ENCODE results near the gene PUS1.

Gene PUS1

DNA sequence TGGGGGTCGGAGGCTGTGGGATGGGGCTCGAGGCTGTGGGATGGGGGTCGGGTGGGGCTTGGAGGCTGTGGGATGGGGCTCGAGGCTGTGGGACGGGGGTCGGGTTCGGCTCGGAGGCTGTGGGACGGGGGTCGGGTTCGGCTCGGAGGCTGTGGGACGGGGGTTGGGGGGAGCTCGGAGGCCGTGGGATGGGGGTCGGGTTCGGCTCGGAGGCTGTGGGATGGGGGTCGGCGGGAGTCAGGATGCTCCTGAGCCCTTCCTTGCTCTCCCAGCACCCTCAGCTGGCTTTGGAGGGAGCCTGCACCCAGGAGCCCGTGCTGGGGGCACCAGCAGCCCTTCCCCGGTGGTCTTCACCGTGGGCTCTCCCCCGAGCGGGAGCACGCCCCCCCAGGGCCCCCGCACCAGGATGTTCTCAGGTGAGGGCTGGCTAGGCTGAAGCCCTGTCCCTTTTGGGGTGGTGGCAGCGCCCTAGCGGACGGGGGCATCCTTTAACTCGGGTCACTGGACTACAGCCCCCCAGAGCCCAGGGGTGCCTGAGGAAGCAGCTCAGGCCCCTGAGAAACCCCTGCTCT is 11.9 kb upstream of the PUS1 start:
- no peak for DNase-seq

DNA sequence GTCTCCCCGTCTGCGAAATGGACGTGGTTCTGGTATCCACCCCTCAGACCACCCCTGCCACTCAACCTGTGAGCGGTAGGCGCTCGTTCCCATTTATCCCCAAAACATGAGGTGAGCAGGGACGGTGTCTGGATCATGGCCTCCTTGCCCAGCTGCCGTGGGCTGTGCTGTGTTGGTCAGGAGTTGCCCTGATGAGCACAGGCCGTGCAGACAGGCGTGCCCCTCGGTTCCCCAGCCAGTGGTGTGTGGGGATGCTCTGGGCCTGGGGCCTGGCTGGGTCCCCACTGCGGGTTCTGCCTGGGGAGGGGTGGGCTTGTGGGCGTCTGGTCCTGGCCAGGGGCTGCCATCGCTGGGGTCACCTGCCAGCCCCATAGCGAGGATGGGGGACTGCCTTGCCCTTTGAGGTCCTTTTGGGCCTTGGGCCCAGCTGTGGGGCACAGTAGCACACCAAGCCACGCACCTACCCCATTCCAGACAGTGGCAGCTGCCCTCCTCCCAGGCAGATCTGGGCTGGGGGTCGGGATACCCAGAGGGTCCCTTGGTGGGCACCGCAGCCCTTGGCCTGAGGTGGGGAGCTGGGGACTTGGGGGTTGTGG is 11.3 kb upstream of the PUS1 start:
- DNase-seq = no peak

DNA sequence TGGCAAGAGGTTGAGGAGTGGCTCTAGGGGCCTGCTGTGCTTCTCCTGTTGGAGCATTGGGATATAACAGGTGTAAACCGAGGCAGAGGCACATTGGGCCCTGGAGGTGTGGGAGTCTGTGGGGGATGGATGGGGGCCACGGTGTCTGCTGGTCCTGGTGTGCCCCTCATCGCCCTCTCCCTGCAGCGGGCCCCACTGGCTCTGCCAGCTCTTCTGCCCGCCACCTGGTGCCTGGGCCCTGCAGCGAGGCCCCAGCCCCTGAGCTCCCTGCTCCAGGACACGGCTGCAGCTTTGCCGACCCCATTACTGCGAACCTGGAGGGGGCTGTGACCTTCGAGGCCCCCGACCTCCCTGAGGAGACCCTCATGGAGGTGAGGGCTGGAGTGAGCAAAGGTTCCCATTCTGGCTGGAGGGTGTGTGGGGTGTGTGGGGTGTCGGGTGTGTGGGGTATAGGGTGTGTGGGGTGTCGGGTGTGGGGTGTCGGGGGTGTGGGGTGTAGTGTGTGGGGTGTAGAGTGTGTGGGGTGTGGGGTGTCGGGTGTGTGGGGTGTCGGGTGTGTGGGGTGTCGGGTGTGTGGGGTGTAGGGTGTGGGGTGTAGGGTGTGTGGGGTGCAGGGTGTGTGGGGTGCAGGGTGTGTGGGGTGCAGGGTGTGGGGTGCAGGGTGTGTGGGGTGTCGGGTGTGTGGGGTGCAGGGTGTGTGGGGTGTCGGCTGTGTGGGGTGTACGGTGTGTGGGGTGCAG is 10.6 kb upstream of the PUS1 start:
- no peak for DNase-seq

DNA sequence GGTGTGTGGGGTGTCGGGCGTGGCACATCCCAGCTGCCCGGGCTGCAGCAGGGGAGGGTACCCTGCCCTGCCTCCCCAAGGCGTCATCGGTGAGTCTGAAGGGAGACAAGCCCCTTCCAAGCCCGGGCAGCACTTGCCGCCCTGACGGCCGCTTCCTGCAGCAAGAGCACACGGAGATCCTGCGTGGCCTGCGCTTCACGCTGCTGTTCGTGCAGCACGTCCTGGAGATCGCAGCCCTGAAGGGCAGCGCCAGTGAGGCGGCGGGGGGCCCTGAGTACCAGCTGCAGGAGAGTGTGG is 10.1 kb upstream of the PUS1 start:
- DNase-seq = no peak

DNA sequence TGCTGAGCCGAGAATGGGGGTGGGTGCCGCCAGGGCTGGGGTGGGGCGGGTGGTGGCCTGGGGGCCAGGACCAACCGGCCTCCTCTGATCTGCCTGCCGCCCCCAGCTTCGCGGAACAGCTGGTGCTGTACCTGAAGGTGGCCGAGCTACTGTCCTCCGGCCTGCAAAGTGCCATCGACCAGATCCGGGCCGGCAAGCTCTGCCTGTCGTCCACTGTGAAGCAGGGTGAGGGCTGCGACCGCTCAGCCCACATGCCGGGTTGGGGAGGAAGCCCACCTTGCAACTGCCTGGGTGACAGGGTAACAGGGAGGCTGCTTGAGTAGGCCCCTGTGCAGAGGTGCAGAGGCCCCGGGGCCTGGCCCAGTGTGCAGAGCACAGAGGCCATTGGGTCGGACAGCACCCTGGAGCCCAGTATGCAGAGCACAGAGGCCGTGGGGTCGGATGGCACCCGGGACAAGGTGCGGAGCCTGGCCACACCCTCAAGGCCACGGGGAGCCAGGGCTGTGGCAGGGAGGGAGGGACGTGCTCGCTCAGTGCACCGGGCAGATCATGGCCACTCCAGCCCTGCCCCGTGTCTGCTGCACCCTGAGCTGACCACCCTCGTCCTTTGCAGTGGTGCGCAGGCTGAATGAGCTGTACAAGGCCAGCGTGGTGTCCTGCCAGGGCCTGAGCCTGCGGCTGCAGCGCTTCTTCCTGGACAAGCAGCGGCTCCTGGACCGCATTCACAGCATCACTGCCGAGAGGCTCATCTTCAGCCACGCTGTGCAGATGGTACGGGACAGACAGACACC is 9.5 kb upstream of the PUS1 start:
- DNase-seq = no peak

DNA sequence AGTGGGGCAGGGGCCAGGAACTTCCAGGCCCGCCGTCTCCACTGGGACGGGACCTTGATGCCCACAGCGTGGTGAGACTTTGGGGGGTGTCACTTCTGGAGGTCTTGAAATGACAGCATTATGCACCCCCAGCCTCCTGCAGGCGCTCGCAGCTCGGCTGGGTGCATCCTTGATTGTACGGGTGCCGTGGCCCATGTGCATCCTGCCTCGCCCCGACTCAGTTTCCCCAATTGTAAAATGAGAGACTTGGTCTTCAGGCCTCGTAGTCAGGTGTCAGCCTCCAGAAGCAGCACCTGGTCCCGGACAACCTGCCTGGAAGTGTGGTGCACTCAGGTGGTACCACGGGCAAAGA is 8.9 kb upstream of the PUS1 start:
- no peak for DNase-seq

DNA sequence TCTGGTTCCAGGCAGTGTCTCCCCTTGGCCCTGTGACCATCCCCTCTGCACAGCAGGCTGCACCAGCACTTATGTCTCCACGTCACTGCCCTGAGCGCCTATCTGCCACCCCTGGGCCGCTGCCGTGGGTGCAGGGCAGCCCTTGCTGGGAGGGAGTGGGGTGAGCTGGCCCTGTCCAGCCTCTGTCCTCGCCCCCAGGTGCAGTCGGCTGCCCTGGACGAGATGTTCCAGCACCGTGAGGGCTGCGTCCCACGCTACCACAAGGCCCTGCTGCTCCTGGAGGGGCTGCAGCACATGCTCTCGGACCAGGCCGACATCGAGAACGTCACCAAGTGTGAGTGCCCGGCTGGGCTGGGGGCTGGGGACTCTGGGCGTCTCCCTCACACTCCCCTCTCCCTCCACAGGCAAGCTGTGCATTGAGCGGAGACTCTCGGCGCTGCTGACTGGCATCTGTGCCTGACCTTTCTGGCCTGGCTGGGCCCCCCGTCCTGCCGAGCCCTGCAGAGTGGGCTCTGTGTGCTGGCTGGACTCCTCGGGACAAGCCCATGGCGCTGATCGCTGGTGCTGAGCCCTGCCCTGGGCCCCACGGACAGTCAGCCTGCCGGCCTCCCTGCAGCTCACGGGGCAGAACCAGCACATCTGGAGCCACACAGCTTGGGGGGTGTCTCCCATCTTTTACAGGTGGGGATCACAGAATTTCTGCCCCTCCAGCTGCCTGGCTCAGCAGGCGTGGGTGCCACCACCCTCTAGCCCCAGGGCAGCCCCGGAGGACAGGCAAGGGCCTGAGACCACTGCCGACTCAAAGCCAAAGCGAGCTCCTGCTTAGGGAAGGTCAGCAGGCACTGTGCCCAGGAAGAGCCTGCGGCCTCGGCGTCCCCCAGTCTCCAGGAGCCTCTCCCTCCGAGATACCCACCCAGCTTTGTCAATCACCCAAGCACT is 7.9 kb upstream of the PUS1 start:
- no peak for DNase-seq

DNA sequence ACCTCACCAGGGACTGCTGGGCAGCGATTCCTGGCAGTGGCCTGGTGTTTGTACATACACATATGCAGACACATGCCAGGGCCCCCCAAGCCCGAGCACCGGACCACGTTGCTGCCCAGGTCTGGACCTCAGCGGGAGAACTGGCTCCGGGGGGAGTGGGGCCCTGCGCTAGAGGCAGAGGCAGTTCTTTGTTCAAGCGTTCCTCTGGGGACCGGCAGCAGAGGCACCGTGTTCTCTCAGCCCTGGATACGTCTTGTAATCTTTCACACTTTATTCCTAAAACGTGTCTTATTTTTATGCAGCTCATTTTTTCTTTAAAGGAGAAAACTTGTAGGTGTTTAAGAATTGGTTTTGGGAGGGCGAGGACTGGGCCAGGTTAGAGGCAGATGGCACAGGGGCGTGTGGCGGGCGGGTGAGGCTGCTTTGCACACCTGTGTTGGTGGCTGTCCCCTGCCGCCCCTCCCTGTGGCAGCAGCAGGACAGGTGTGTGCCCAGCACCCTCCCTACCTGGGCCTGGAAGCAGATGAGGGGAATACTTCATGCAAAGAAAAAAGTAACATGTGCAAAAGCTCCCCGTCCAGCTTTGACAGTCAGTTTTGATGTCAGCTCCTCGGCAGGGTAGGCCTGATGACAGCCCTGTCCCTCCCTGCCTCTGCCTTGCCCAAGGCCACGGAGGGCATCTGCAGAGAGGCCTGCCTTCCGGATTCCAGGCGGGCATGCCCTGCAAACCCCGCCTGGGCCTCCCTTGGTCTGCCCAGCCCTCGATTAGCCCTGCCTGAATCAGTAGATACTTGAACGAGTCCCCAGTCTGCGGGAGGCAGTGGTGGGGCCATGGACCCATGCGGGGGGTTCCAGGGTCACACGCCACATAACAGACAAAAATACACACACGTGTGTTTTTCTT is 7.0 kb upstream of the PUS1 start:
- no peak for DNase-seq

DNA sequence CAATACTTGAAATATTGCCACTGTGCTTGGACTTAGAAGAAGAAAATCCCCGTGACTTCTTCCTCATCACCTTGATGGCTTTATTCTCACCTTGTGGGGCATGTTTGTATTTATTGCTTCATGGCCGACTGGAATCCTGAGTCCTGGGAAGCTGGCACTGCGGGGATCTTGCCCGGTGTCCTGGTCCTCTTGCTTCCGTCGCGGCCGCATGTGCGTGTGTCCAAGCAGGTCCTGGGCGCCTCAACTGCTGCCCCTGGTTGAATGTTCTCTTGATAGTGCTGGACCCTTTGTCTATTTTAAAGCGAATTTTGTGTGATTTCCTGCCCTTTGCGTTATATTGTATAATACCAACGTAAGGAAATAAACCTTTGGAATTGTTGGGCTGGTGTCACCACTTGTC is 6.3 kb upstream of the PUS1 start:
- DNase-seq = no peak

DNA sequence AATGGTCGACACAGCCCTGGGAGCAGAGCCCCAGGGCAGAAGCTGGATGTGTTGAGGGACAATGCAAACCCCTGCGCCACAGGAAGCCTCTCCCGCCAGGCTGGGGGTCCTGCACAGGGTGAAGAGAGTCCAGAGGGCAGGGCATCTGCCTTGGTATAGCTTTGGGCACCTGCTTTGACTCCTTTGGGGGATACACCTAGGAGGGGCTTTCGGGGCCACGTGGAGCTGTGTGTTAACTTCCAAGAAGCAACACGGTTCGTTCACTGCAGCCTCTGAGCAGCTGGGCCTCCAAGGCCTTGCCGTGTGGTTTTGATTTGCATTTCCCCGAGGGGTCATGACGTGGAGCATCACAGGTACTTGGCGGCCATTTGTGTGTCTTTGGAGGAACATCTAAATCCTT is 5.8 kb upstream of the PUS1 start:
- no peak for DNase-seq

DNA sequence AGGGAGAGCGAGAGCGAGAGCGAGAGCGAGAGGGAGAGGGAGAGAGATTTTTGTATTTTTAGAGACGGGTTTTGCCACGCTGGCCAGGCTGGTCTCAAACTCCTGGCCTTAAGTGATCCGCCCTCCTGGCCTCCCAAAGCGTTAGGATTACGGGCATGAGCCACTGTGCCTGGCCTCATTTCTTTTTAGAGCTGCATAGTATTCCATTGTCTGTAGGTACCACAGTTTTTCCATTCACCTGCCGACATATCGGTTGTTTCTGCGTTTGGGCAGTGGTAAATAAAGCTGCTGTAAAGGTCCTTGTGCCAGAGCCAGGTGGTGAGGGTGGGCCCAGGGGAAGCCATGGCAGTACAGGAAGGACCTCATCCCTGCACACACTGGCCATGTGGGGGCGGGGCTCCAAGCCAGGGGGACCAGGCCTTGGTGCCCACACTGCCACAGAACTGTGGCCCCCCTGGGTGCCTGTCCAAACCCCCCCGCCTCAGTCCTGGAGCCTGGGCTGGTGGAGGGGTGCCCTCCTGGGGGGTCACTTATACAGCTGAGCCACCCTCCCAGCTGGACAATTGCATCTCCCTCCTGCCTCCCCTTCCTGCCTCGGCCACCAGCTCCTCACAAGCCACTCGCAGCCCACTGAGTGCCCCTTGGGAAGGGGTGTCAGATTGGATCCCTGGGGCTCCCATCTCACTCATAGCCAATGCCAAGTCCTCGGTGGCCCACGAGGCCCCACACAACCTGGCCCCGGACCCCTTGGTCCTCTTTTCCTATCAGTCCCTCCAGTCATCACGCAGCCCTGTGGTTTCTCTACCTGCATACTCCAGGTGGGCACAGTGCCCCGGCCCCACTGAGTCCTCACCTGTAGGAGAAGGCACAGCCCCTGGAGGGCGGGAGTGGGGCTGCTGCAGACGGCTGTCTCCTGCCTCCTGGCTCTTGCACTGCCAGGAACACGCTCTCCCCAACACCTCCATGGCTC is 1.7 kb upstream of the PUS1 start:
- DNase-seq = no peak

DNA sequence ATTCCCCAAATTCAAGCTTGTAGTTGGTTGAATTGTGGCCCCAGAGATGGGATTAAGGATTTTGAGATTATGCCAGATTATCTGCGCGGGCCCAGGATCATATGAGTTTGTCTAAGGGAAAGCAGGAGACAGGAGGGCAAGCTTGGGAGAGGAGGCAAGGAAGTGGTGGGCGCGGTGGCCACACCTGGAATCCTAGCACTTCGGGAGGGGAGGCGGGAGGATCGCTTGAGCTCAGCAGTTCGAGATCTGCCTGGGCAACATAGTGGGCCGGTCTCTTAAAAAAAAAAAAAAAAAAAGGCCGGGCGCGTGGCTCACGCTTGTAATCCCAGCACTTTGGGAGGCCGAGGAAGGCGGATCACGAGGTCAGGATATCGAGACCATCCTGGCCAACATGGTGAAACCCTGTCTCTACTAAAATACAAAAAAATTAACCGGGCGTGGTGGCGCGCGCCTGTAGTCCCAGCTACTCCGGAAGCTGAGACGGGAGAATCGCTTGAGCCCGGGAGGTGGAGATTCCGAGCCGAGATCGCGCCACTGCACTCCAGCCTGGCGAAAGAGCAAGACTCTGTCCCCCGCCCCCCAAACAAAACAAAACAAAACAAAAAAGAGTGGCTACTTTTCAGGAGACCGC is 881 bp upstream of the PUS1 start:
- no peak for DNase-seq

DNA sequence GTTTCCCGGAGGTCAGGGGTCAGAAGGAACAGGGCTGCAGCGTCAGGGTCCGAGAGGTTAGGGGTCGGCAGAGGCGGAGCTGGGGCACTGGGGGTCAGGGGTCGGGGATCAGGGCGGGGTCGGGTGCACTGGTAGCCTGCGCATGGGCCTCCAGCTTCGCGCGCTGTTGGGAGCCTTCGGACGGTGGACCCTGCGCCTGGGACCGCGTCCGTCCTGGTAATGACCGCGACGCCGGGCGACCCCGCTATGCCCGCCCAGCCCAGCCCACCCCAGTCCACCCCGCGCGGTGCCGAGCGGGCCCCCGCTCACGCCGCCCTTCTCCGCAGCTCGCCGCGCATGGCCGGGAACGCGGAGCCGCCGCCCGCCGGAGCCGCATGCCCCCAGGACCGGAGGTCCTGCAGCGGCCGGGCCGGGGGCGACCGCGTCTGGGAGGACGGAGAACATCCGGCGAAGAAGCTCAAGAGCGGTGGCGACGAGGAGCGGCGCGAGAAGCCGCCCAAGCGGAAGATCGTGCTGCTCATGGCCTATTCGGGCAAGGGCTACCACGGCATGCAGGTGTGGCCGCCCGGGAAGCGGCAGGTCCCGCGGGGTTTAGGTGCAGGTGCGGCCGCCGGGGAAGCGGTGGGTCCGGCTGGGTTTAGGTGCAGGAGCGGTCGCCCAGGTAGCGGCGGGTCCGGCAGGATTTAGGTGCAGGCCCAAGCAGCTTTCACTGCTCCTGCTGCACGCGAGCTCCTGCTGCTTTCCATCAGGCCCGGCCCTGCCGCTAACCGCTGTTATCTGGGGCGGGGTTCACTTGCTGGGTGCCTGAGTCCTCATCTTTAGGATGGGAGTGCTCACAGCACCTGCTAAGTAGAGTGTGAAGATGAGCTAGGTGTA is 743 bp downstream of the PUS1 start:
- DNase-seq = no peak

DNA sequence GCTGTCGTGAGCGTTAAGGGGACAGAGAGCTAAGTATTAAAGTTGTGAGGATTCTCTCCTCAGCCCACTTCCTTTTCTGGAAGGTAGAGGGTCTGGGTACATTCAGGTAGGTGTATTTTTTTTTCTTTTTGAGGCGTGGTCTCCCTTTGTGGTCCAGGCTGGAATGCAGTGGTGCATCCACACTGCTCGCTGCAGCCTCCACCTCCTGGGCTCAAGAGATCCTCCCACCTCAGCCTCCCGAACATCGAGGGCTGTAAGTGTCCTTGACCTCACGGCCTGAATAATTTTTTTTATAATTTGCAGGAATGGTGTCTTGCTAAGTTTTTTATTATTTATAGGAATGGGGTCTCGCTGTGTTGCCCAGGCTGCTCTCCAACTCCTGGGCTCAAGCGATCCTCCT is 1.4 kb downstream of the PUS1 start:
- no peak for DNase-seq

DNA sequence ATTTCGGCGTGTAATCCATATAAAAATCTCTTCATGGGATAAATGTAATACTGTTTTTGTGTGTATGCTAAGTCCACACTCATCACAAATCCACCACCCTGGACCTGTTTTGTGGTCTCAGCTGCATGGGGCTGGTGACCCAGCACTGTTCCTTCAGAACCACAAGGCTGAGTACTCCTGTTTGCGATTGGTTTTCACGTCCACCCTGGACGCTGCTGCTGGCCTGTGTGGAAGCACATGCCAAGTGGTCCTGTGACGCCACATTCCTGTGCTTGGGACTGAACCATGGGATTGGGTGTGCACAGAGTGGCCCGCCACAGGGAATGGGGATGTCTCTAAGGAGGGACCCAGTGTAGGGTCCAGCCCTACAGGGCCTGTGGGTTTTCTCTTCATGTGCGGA is 4.3 kb downstream of the PUS1 start:
- no peak for DNase-seq

DNA sequence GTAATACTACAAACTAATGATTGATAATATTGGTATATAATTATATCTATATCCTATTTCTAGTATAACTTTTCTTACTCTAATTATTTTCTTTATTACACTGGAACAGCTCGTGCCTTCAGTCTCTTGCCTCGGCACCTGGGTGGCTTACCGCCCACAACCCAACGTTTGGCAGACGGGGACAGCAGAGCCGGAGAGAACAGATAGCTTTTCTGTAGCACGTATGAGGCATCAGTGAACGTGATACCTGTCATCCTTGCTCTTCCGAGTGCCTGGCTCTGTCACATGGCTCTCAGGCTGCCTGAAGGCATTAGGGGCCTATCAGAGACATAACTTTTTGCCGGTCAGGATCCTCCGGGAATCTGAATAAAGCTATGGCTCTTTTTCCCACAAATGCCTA is 5.5 kb downstream of the PUS1 start:
- DNase-seq = no peak

DNA sequence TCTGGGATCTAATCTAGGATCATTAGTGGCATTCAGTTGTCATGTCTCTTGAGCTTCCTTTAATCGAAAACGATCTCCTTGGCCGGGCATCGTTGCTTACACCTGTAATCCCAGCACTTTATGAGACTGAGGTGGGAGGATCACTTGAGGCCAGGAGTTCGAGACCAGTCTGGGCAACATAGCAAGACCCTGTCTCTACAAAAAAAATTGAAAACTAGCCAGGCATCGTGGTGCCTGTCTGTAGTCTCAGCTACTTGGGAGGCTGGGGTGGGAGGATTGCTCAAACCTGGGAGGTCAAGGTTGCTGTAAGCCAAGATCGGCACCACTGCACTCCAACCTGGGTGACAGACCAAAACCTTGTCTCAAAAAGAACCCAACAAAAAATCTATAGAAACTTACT is 9.0 kb downstream of the PUS1 start:
- no peak for DNase-seq

DNA sequence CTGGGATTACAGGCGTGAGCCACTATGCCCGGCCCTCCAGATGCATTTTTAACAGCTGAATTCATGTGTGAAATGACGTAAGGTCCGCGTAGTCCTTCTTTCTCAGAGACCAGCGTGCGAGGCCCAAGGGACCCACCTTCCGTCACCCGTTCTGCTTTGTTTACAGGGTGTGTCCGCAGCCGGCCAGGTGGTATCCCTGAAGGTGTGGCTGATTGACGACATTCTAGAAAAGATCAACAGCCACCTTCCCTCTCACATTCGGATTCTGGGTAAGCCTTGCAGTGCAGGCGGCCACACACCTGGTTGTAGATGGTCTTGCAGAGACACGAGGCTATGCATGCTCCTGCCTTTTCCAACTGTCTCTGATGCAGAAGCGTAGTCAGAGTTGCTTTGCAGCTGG is 9.9 kb downstream of the PUS1 start:
- DNase-seq = no peak

DNA sequence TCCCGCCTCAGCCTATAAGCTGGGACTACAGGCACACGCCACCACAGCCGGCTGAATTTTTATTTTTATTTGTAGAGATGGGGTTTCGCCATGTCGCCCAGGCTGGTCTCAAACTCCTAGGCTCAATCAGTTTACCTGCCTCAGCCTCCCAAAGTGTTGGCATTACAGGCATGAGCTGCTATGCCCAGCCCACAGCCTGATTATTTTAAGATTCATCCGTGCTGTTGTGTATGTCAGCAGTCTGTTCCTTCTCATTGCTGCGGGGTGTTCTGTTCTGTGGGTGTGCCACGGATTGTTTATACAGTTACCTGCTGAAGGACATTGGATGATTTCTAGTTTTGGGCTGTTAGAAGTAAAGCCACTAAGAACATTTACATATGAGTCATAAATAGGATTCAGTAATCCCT is 11.1 kb downstream of the PUS1 start:
- DNase-seq = no peak
